Measurements from ENCODE around the gene MKRN2. TPM values are rescaled to one million over a fixed set of nuclear protein-coding genes. Genes with fewer than 3 reads are reported as not detected.

MKRN2 gene
- total and polyA plus RNA-seq, 12 donors: 26.0 to 51.0 (median 37.3) TPM

Other genes starting within 250 kb of the MKRN2 start
- gene TSEN2, start 72.6 kb upstream of the MKRN2 start, total RNA-seq: 10 to 100 TPM; 15.7 to 33.7 (median 19.8) TPM
- 10 to 100 TPM; 16.9 to 27.2 TPM for gene TSEN2, start 72.6 kb upstream of the MKRN2 start, polyA plus RNA-seq
- 1 to 10 TPM in 6 of 10 donors, under 1 TPM in 1, not detected in 3; 0.49 to 9.3 (median 6.2) TPM for gene MKRN2OS, start 11.6 kb upstream of the MKRN2 start, total RNA-seq
- gene MKRN2OS, start 11.6 kb upstream of the MKRN2 start, polyA plus RNA-seq: not detected
- gene RAF1, start 107.0 kb downstream of the MKRN2 start, total RNA-seq: 100 to 1,000 TPM in 9 of 10 donors, 10 to 100 TPM in 1; 98.1 to 193 (median 129) TPM
- 10 to 100 TPM; 65.4 to 81.5 TPM for gene RAF1, start 107.0 kb downstream of the MKRN2 start, polyA plus RNA-seq
- gene TMEM40, start 202.2 kb downstream of the MKRN2 start, total RNA-seq: 1 to 10 TPM in 9 of 10 donors, under 1 TPM in 1; 0.68 to 6.9 (median 2.3) TPM
- 10 to 100 TPM in 1 of 2 donors, under 1 TPM in 1; 0.71 to 10.1 TPM for gene TMEM40, start 202.2 kb downstream of the MKRN2 start, polyA plus RNA-seq
- 10 to 100 TPM; 46.9 to 99.0 (median 68.4) TPM for gene CAND2, start 239.6 kb downstream of the MKRN2 start, total RNA-seq
- 10 to 100 TPM in 1 of 2 donors, 1 to 10 TPM in 1; 9.2 to 39.5 TPM for gene CAND2, start 239.6 kb downstream of the MKRN2 start, polyA plus RNA-seq